ENCODE results near the gene BMF.

BMF gene

GRCh38 chr15:40085266-40085665 lies 23.4 kb downstream of the BMF start:
- Histone ChIP-seq H3K4me3 (IDR thresholded peaks at IDR 0.05; ENCODE audit: insufficient read depth, low read depth, low read length) (no peak overlapping the region), H4K20me1 (ENCODE audit: insufficient read depth) (no peaks in the 10 kb centered on the region), H3K9ac (no peak overlapping the region), H3K27ac (no peak overlapping the region), H3K4me2 (no peak overlapping the region), H2AFZ (ENCODE audit: low read depth) (no peak overlapping the region), H3K27me3 (ENCODE audit: insufficient read depth, low read depth) (no peaks in the 10 kb centered on the region), H3K36me3 (ENCODE audit: insufficient read depth) (no peaks in the 10 kb centered on the region), H3K4me1 (ENCODE audit: low read depth, poor library complexity, severe bottlenecking) (peaks cover 39% of the 10 kb centered on the region), H3K79me2 (ENCODE audit: insufficient read depth, low read depth) (no peaks in the 10 kb centered on the region)
- TF ChIP-seq CTCF (conservative IDR thresholded peaks at IDR 0.05; ENCODE audit: low read depth, low read length) = no peak

DNA sequence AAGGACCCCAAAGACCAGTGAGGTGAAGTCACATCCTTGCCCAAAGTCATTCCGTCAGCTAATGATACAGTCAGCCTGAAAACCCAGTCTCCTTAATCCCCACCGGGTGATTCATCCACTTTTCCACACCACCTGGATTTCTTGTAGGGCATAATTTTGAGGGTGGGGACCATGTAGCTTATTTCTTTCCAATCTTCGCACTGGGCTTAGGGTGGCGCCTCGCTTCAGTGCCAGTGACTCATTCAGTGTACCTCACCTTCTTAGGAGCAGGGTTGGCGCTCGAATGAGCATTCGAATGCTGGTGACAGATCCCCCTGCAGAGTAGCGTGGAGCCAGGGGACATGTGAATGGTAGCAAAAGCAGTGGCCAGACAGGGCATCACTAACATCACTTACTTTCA lies 24.0 kb downstream of the BMF start:
- Histone ChIP-seq H3K27me3 (ENCODE audit: insufficient read depth, low read depth) (no peaks in the 10 kb centered on the region), H3K4me3 (IDR thresholded peaks at IDR 0.05; ENCODE audit: insufficient read depth, low read depth, low read length) (no peak overlapping the region), H3K79me2 (ENCODE audit: insufficient read depth, low read depth) (no peaks in the 10 kb centered on the region), H3K4me2 (no peak overlapping the region), H2AFZ (ENCODE audit: low read depth) (no peak overlapping the region), H3K36me3 (ENCODE audit: insufficient read depth) (no peaks in the 10 kb centered on the region), H3K4me1 (ENCODE audit: low read depth, poor library complexity, severe bottlenecking) (peaks cover 37% of the 10 kb centered on the region), H3K9ac (no peak overlapping the region), H4K20me1 (ENCODE audit: insufficient read depth) (no peaks in the 10 kb centered on the region), H3K27ac (no peak overlapping the region)
- no peak for TF ChIP-seq CTCF (conservative IDR thresholded peaks at IDR 0.05; ENCODE audit: low read depth, low read length)

GRCh38 chr15:40082195-40082883 lies 26.3 kb downstream of the BMF start:
- H3K4me1 ChIP-seq (ENCODE audit: low read depth, poor library complexity, severe bottlenecking) = peaks cover 16% of the 10 kb centered on the region

DNA sequence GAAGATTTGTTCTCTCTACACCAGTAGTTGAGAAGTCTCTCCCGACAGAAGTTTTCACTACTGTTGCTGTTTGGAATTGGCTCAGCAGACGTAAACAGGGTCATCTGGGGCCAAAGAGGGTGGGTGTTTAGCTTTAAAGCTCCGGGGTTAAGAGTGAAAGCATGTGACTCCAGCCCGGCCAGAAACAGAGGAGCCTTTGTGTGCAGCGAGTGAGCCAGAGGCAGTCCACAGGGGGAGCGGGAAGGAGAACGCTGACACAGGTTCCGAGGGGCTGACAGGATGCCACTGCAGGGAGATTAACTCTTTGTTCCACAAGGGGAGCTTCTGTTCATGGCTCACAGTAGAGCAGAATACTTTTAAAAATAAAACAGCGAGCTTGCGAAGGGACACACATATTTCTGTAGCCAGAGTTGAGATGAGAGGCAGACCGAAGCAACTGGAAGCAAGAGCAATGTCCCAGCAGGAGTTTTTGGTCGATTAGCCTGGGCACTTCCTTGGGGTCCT lies 26.9 kb downstream of the BMF start:
- peak overlapping the region; percentile 58; the same call in 1 of the 2 replicates for H2AFZ ChIP-seq (ENCODE audit: low read depth)
- H3K79me2 ChIP-seq (ENCODE audit: insufficient read depth, low read depth) = no peaks in the 10 kb centered on the region
- H3K27me3 ChIP-seq (ENCODE audit: insufficient read depth, low read depth) = no peaks in the 10 kb centered on the region
- peaks cover 16% of the 10 kb centered on the region for H3K4me1 ChIP-seq (ENCODE audit: low read depth, poor library complexity, severe bottlenecking)
- no peak for TF ChIP-seq CTCF (conservative IDR thresholded peaks at IDR 0.05; ENCODE audit: low read depth, low read length)
- H3K36me3 ChIP-seq (ENCODE audit: insufficient read depth) = no peaks in the 10 kb centered on the region
- peak overlapping the region; percentile 4; the same call in 1 of the 2 replicates for H3K9ac ChIP-seq
- H3K27ac ChIP-seq = peak overlapping the region; percentile 2; the same call in 1 of the 2 replicates
- H3K4me2 ChIP-seq = peak overlapping the region; percentile 40; the same call in 1 of the 2 replicates
- no peaks in the 10 kb centered on the region for H4K20me1 ChIP-seq (ENCODE audit: insufficient read depth)
- H3K4me3 ChIP-seq (IDR thresholded peaks at IDR 0.05; ENCODE audit: insufficient read depth, low read depth, low read length) = no peak overlapping the region

More at GRCh38 chr15:40082195-40082883, 26.3 kb downstream of the BMF start:
- H3K79me2 ChIP-seq (ENCODE audit: insufficient read depth, low read depth) = no peaks in the 10 kb centered on the region
- no peak overlapping the region for H3K27ac ChIP-seq
- H3K27me3 ChIP-seq (ENCODE audit: insufficient read depth, low read depth) = no peaks in the 10 kb centered on the region
- no peak overlapping the region for H3K9ac ChIP-seq
- peak overlapping the region; percentile 58; the same call in 1 of the 2 replicates for H2AFZ ChIP-seq (ENCODE audit: low read depth)
- no peak overlapping the region for H3K4me3 ChIP-seq (IDR thresholded peaks at IDR 0.05; ENCODE audit: insufficient read depth, low read depth, low read length)
- TF ChIP-seq CTCF (conservative IDR thresholded peaks at IDR 0.05; ENCODE audit: low read depth, low read length) = no peak
- H3K36me3 ChIP-seq (ENCODE audit: insufficient read depth) = no peaks in the 10 kb centered on the region
- H4K20me1 ChIP-seq (ENCODE audit: insufficient read depth) = no peaks in the 10 kb centered on the region
- peak overlapping the region; percentile 40; the same call in 1 of the 2 replicates for H3K4me2 ChIP-seq

Measured in KMS-11 (cell line).